Measurements from ENCODE around the gene RGS19. TPM values are rescaled to one million over a fixed set of nuclear protein-coding genes. Genes with fewer than 3 reads are reported as not detected.

The RGS19 gene
- polyA plus RNA-seq, 1 of the 3 experiments (the other 2 are of a cell fraction) = 20.5 TPM

DNA sequence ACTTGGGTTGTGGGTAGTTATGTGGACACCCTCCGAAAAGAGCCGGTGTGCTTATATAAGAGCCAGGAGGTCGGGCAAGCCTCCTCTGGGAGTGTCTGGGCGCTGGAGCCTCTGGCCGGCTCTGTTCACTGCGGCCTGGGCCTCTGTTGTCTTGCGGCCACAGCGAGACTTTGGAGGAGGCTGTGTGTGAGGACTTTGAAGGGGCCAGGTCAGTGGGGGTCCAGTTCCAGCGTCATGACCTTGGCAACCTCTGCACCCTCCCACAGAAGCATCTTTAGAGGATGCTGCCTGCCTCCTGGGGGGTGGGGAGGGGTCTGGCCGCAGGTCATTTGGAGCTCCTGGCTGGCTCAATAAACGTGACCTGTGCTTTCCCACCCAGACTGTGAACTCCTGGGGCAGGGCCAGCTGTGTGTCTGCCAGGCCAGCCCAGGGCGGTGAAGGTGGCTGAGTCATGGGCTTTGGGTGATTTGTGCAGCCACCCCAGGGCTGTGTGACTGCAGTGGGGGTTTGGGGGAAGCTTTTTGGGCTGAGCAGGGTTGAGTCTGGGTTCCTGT is 15.1 kb downstream of the RGS19 start:
- Histone ChIP-seq H3K4me3 (ENCODE audit: low read depth in 2 of 2, low read length in 1 of 2) (peak overlapping the region; percentile 91 to 93), H3K36me3 (replicated peaks in 1 of 2; ENCODE audit: control insufficient read depth in 1 of 2, insufficient read depth in 2 of 2, low read length in 1 of 2) (no peaks in the 10 kb centered on the region), H3K9me3 (no peaks in the 10 kb centered on the region), H3K27ac (ENCODE audit: low read depth in 2 of 2, low read length in 1 of 2) (peak overlapping the region in 1 of 2 experiments; percentile 64; a peak in 2 of 4 replicates), H4K20me1 (ENCODE audit: insufficient read depth) (no peaks in the 10 kb centered on the region), H3K4me2 (peak overlapping the region; percentile 96), H3K27me3 (ENCODE audit: insufficient read depth) (no peaks in the 10 kb centered on the region), H3F3A (replicated peaks; ENCODE audit: insufficient read depth) (peaks cover 4% of the 10 kb centered on the region), H3K9me2 (no peaks in the 10 kb centered on the region), H2AFZ (ENCODE audit: low read depth) (no peak overlapping the region), H3K4me1 (ENCODE audit: control insufficient read depth in 1 of 2, insufficient read depth in 2 of 2, low read depth in 1 of 2, low read length in 1 of 2) (peaks cover 14 to 21% of the 10 kb centered on the region in 2 experiments; a peak in 2 of 4 replicates), H3K9ac (peak overlapping the region; percentile 90; the same call in 1 of the 2 replicates), H3K79me2 (ENCODE audit: insufficient read depth) (peaks cover 15% of the 10 kb centered on the region; the same call in 1 of the 2 replicates)
- DNase-seq = no peak
- CTCF ChIA-PET = interaction anchor here (1.2 to 2.3 kb wide), 3 partner anchors 17 to 56 kb away, joined by 3 to 12 read pairs (median 5); no protein-coding TSS in a partner anchor
- POLR2A ChIA-PET = no interaction called here
- 30% methylated on average over 12 of the region's 12 CpGs for WGBS (ENCODE audit: low lambda C conversion rate)
- TF ChIP-seq, protein P1, sequence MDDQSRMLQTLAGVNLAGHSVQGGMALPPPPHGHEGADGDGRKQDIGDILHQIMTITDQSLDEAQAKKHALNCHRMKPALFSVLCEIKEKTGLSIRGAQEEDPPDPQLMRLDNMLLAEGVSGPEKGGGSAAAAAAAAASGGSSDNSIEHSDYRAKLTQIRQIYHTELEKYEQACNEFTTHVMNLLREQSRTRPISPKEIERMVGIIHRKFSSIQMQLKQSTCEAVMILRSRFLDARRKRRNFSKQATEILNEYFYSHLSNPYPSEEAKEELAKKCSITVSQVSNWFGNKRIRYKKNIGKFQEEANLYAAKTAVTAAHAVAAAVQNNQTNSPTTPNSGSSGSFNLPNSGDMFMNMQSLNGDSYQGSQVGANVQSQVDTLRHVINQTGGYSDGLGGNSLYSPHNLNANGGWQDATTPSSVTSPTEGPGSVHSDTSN (IDR thresholded peaks at IDR 0.05) = no peak
- TF ChIP-seq FOSL2 (IDR thresholded peaks at IDR 0.05; ENCODE audit: borderline replicate concordance, low read depth) = peak; percentile 53; the same call in 1 of the 2 replicates
- TF ChIP-seq TCF12 (IDR thresholded peaks at IDR 0.05) = peak; percentile 24; the same call in 1 of the 2 replicates
- peak; percentile 50 for TF ChIP-seq NFIC (IDR thresholded peaks at IDR 0.05; ENCODE audit: borderline replicate concordance)

DNA sequence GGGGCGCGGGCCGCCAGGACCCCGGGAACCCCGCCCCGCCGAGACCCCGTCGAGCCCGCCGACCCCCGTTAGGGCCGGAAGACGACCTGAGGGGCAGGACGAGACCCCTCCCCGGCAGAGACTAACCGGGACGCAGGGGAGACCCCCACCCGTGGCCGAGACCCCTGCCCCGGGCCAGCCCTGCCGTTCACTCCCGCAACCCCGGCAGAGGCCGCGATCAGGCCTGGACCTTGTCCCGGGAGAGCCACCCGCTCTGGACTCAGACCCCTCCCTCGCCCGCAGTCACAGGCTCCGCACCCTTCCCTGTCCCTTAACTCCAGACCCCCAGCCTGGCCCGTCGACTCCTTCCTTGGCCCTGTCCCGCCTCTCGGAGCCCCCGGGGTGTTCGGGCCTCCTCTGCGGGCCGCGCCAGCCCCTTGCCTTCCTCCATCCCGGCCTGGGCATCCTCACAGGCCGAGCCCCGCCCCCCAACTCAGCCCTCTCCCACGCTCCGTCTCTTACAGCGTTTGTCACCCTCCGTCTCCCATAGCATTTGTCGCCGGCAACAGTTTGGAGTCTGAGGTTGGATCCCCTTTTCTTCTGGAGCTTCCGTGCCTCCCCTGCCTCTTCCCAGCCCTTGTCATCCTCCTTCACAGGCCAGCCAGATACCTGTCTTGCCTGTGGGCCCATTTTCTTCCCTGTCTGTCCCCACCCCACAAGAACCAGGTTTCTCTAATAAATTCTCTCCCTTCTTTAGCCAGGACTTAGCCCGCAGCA is 15.8 kb downstream of the RGS19 start:
- Histone ChIP-seq H3K36me3 (replicated peaks in 1 of 2; ENCODE audit: control insufficient read depth in 1 of 2, insufficient read depth in 2 of 2, low read length in 1 of 2) (no peaks in the 10 kb centered on the region), H3K9me3 (no peaks in the 10 kb centered on the region), H3K27me3 (ENCODE audit: insufficient read depth) (no peaks in the 10 kb centered on the region), H3F3A (replicated peaks; ENCODE audit: insufficient read depth) (peaks cover 4% of the 10 kb centered on the region), H3K79me2 (ENCODE audit: insufficient read depth) (peaks cover 15% of the 10 kb centered on the region; the same call in 1 of the 2 replicates), H3K4me2 (peak overlapping the region; percentile 96), H3K27ac (ENCODE audit: low read depth in 2 of 2, low read length in 1 of 2) (peak overlapping the region; percentile 64; a peak in 3 of 4 replicates), H3K4me1 (ENCODE audit: control insufficient read depth in 1 of 2, insufficient read depth in 2 of 2, low read depth in 1 of 2, low read length in 1 of 2) (peaks cover 14 to 21% of the 10 kb centered on the region in 2 experiments; a peak in 2 of 4 replicates), H4K20me1 (ENCODE audit: insufficient read depth) (no peaks in the 10 kb centered on the region), H3K9me2 (no peaks in the 10 kb centered on the region), H3K4me3 (ENCODE audit: low read depth in 2 of 2, low read length in 1 of 2) (peak overlapping the region; percentile 91 to 93), H3K9ac (peak overlapping the region; percentile 90), H2AFZ (ENCODE audit: low read depth) (peak overlapping the region; percentile 68; the same call in 1 of the 2 replicates)
- TF ChIP-seq, protein P2, sequence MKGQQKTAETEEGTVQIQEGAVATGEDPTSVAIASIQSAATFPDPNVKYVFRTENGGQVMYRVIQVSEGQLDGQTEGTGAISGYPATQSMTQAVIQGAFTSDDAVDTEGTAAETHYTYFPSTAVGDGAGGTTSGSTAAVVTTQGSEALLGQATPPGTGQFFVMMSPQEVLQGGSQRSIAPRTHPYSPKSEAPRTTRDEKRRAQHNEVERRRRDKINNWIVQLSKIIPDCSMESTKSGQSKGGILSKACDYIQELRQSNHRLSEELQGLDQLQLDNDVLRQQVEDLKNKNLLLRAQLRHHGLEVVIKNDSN (IDR thresholded peaks at IDR 0.05; ENCODE audit: borderline replicate concordance, low read depth) = no peak
- TF ChIP-seq, protein P3, sequence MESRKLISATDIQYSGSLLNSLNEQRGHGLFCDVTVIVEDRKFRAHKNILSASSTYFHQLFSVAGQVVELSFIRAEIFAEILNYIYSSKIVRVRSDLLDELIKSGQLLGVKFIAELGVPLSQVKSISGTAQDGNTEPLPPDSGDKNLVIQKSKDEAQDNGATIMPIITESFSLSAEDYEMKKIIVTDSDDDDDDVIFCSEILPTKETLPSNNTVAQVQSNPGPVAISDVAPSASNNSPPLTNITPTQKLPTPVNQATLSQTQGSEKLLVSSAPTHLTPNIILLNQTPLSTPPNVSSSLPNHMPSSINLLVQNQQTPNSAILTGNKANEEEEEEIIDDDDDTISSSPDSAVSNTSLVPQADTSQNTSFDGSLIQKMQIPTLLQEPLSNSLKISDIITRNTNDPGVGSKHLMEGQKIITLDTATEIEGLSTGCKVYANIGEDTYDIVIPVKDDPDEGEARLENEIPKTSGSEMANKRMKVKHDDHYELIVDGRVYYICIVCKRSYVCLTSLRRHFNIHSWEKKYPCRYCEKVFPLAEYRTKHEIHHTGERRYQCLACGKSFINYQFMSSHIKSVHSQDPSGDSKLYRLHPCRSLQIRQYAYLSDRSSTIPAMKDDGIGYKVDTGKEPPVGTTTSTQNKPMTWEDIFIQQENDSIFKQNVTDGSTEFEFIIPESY (IDR thresholded peaks at IDR 0.05; ENCODE audit: borderline replicate concordance, low read depth) = no peak
- TF ChIP-seq EP300 (IDR thresholded peaks at IDR 0.05; ENCODE audit: borderline replicate concordance in 1 of 2, low read depth in 1 of 2, low read length in 1 of 2) (no peak), MXI1 (IDR thresholded peaks at IDR 0.05; ENCODE audit: low read depth, low read length) (no peak), NFIC (IDR thresholded peaks at IDR 0.05; ENCODE audit: borderline replicate concordance) (no peak), EZH2phosphoT487 (IDR thresholded peaks at IDR 0.05; ENCODE audit: borderline replicate concordance, low read depth) (no peak), RAD21 (IDR thresholded peaks at IDR 0.05; ENCODE audit: low read length) (no peak), FOXJ3 (CRISPR knock-in tag; IDR thresholded peaks at IDR 0.05) (no peak), CTCF (IDR thresholded peaks at IDR 0.05) (no peak)
- peak; percentile 76 for DNase-seq
- 1% methylated on average over 14 of the region's 51 CpGs for WGBS (ENCODE audit: low lambda C conversion rate)
- POLR2A ChIA-PET = interaction anchor here (0.5 to 1.5 kb wide), 9 partner anchors 9 to 198 kb away, joined by 3 to 7 read pairs (median 4); partner anchors contain the start of genes OPRL1, PRPF6, RGS19 and TPD52L2
- CTCF ChIA-PET = interaction anchor here (0.6 to 2.5 kb wide), 10 partner anchors 8 to 83 kb away, joined by 3 to 12 read pairs (median 6); partner anchors contain the start of gene LKAAEAR1

All from SK-N-SH (cell line).